Bone marrow (tissue), 2 donors: ENCODE data around the gene FAM177A1.
"Not testable (repeated sequence)": the region's sequence is repeated elsewhere in the genome, so short reads cannot be mapped to it uniquely, and the experiment has no call there.

Experiments
- DNase-seq, 2 donors: peaks; one replicate each; lab custom pipeline; 2025; lab: John Stamatoyannopoulos, UW

Gene FAM177A1

GRCh38 chr14:35061113-35061791, 15.2 kb downstream of the FAM177A1 start:
- DNase-seq: not testable (repeated sequence)

- not testable (repeated sequence) for DNase-seq
Measured at GRCh38 chr14:35065731-35066130, 19.7 kb downstream of the FAM177A1 start.

GRCh38 chr14:35068238-35069012, 22.4 kb downstream of the FAM177A1 start:
- no peak for DNase-seq

- no peak for DNase-seq
Measured at GRCh38 chr14:35072226-35072625, 26.2 kb downstream of the FAM177A1 start.

- DNase-seq: no peak
Measured at GRCh38 chr14:35073486-35073885, 27.4 kb downstream of the FAM177A1 start.

- DNase-seq: no peak
Measured at GRCh38 chr14:35078082-35078481, 32.0 kb downstream of the FAM177A1 start.

GRCh38 chr14:35079742-35080141, 33.7 kb downstream of the FAM177A1 start:
- DNase-seq: no peak

GRCh38 chr14:35083530-35084150, 37.6 kb downstream of the FAM177A1 start:
- no peak for DNase-seq

GRCh38 chr14:35085441-35085840, 39.4 kb downstream of the FAM177A1 start:
- DNase-seq: no peak

- DNase-seq: no peak
Measured at GRCh38 chr14:35088514-35088913, 42.4 kb downstream of the FAM177A1 start.

- not testable (repeated sequence) for DNase-seq
Measured at GRCh38 chr14:35094645-35095044, 48.6 kb downstream of the FAM177A1 start.

GRCh38 chr14:35107866-35108265, 61.8 kb downstream of the FAM177A1 start:
- no peak for DNase-seq

- no peak for DNase-seq
Measured at GRCh38 chr14:35112641-35113040, 66.6 kb downstream of the FAM177A1 start.

GRCh38 chr14:35113308-35113950, 67.4 kb downstream of the FAM177A1 start:
- no peak for DNase-seq

GRCh38 chr14:35114036-35114435, 68.0 kb downstream of the FAM177A1 start:
- DNase-seq: no peak

GRCh38 chr14:35116242-35116641, 70.2 kb downstream of the FAM177A1 start:
- no peak for DNase-seq

- no peak for DNase-seq
Measured at GRCh38 chr14:35117112-35117511, 71.0 kb downstream of the FAM177A1 start.

GRCh38 chr14:35121026-35121886, 75.2 kb downstream of the FAM177A1 start:
- no peak for DNase-seq

GRCh38 chr14:35121887-35122695, 76.0 kb downstream of the FAM177A1 start, which contains the start of the genes PPP2R3C and PRORP:
TSS of gene PPP2R3C (minus strand) at chr14:35121990. CDS start at chr14:35121959, 31 bp downstream.
TSS of gene PRORP (plus strand) at chr14:35122552. CDS start at chr14:35123246, 694 bp downstream.
- DNase-seq: peak; percentile 86 to 93

- no peak for DNase-seq
Measured at GRCh38 chr14:35122696-35123387, 76.8 kb downstream of the FAM177A1 start.
